ENCODE data around the gene GALNT17. TPM values are rescaled to one million over a fixed set of nuclear protein-coding genes. Genes with fewer than 3 reads are reported as not detected.

Gene GALNT17
- total and polyA plus RNA-seq, 2 experiments from 2014 or later, result 11.1 to 65.6 TPM

DNA sequence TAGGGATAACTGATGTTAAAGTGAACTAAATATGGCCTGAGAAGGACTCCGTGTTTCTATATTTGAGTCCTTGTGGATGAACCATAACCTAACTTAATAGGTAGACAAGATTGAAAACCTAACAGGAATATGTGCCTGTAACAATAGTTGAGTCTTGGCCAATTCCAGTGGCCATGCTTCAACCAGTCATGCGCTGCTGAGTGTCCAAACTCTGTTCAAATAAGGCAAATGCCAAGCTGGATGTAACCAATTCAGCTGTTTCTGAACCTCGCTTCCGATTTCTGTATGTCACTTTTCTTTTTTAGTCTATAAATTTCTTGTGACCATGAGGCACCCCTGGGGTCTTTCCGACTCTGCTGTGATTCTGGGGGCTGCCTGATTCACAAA is 608.2 kb downstream of the GALNT17 start (continued):
- TF ChIP-seq ZNF331 (CRISPR knock-in tag; IDR thresholded peaks at IDR 0.05; ENCODE audit: low read depth) (no peak), EZH2phosphoT487 (IDR thresholded peaks at IDR 0.05; ENCODE audit: unreplicated experiment) (no peak), POLR2AphosphoS5 (IDR thresholded peaks at IDR 0.05; ENCODE audit: low read depth) (no peak), REST (IDR thresholded peaks at IDR 0.05; ENCODE audit: unreplicated experiment) (no peak), ZNF114 (CRISPR knock-in tag; IDR thresholded peaks at IDR 0.05) (no peak)

DNA sequence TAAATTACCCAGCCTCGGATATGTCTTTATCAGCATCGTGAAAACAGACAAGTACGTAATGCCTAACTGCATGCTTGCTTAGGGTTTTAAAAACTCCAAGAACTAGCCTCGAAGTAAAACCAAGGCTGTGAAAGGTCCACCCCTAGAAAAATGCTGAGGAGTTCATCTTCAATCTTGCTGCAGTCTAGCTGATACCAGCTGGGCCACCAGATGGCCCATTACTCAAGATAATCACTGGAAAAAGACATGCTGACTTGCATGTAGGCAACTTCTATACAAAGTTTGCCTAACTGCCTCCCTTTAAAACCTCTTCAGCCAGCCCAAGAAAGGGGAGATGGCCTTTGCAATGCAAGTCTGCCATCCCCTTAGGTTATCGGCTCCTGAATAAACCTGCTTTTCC is 614.1 kb downstream of the GALNT17 start:
- peak; percentile 18 for DNase-seq (ENCODE audit: low spot score)
- H3K9me3 Mint-ChIP-seq, result peaks cover 11% of the 10 kb centered on the region; the same call in 2 of the 3 replicates

More for the DNA sequence above, 614.1 kb downstream of the GALNT17 start:
- Mint-ChIP-seq H3K27ac (no peak overlapping the region), H3K4me1 (no peaks in the 10 kb centered on the region), H3K4me3 (no peak overlapping the region), H3K27me3 (ENCODE audit: insufficient read depth, low read depth, poor library complexity) (peaks cover 2% of the 10 kb centered on the region), H3K36me3 (ENCODE audit: low read depth) (no peaks in the 10 kb centered on the region)
- Histone ChIP-seq H3F3A (replicated peaks; ENCODE audit: low read depth) (no peaks in the 10 kb centered on the region), H3K4me3 (no peak overlapping the region), H2AFZ (no peak overlapping the region), H3K4me2 (no peak overlapping the region), H3K36me3 (ENCODE audit: insufficient read depth) (no peaks in the 10 kb centered on the region), H4K20me1 (replicated peaks; ENCODE audit: insufficient read depth) (no peaks in the 10 kb centered on the region), H3K9me2 (ENCODE audit: insufficient read depth) (no peaks in the 10 kb centered on the region), H3K4me1 (ENCODE audit: insufficient read depth) (no peaks in the 10 kb centered on the region), H3K79me2 (replicated peaks; ENCODE audit: insufficient read depth) (no peaks in the 10 kb centered on the region), H3K27ac (ENCODE audit: low read depth) (no peak overlapping the region), H3K27me3 (ENCODE audit: insufficient read depth) (no peaks in the 10 kb centered on the region)
- ATAC-seq, result no peak
- TF ChIP-seq ETS1 (IDR thresholded peaks at IDR 0.05), result no peak
- TF ChIP-seq, protein P1, sequence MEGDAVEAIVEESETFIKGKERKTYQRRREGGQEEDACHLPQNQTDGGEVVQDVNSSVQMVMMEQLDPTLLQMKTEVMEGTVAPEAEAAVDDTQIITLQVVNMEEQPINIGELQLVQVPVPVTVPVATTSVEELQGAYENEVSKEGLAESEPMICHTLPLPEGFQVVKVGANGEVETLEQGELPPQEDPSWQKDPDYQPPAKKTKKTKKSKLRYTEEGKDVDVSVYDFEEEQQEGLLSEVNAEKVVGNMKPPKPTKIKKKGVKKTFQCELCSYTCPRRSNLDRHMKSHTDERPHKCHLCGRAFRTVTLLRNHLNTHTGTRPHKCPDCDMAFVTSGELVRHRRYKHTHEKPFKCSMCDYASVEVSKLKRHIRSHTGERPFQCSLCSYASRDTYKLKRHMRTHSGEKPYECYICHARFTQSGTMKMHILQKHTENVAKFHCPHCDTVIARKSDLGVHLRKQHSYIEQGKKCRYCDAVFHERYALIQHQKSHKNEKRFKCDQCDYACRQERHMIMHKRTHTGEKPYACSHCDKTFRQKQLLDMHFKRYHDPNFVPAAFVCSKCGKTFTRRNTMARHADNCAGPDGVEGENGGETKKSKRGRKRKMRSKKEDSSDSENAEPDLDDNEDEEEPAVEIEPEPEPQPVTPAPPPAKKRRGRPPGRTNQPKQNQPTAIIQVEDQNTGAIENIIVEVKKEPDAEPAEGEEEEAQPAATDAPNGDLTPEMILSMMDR (conservative IDR thresholded peaks at IDR 0.05; ENCODE audit: low read depth in 2 of 2), result peak; percentile 22 to 55; a peak in 3 of 4 replicates

Measured in GM23338 (cell line).